Stimulated activated CD4-positive, alpha-beta T cell treated with anti-CD3 and anti-CD28 coated beads, Interleukin-1b, Interleukin-23, amount 100 ng/mL, for 4 hours (primary cell): ENCODE measurements around the gene AQP12B.
"Not testable (repeated sequence)": the region's sequence is repeated elsewhere in the genome, so short reads cannot be mapped to it uniquely, and the experiment has no call there.

Source experiments
- DNase-seq, 2 donors: peaks; one replicate each; pipeline ENCODE4 v3.0.0-alpha.2; 2020; ENCODE audit warnings: low read depth in 2 of 2

Gene AQP12B, protein sequence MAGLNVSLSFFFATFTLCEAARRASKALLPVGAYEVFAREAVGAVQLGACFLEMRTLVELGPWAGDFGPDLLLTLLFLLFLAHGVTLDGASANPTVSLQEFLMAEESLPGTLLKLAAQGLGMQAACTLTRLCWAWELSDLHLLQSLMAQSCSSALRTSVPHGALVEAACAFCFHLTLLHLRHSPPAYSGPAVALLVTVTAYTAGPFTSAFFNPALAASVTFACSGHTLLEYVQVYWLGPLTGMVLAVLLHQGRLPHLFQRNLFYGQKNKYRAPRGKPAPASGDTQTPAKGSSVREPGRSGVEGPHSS

GRCh38 chr2:240682431-240683224 is at the start of gene AQP12B:
Gene AQP12B (minus strand): TSS chr2:240682885. CDS start chr2:240682837, 48 bp downstream.
- not testable (repeated sequence) for DNase-seq

DNA sequence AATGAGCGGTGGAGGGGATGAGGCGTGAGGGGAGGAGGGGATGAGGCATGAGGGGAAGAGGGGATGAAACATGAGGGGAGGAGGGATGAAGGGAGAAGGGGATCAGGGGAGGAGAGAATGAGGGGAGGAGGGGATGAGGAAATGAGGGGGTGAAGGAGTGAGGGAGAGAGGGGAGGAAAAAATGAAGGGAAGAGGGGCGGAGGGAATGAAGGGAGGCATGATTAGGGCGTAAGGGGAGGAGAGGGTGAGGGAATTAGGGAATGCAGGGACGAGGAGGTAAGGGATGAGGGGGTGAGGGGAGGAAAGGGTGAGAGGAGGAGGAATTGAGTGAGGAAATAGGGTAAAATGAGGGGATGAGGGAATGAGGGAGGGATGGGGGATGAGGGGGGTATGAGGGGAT is 49.5 kb upstream of the AQP12B start:
- DNase-seq = no peak

GRCh38 chr2:240731178-240731545 is 48.5 kb upstream of the AQP12B start:
- DNase-seq = no peak

DNA sequence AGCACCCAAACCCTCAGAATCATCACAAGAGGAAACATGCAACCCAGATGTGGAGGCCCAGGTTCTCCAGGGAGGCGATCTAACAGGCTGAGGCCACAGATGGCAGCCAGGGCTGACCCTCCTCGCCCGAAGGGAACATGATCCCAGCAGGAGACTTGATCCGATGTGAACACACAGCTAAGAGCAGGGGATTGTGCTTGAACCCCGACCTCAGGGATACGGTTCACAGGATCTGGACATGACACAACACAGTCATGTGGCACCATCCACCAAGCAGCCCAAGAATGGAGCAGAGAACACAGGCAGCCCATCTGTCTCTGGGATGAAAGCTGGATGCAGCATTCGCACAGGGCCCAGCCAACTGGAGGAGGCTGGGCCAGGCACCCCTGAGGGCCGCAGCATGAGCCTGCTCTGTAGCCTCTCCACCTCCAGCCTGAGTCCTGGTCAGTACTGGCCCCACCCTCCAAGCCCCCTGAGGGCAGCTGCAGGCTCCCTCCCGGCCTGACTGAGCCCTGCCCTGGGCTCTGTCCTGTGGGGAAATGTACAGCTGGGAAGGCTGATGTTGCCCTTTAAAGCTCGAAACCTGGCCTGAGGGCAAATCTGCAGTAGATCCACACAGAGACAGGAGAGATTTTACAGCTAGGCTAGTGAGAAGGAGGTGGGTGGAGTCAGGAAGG is 48.0 kb upstream of the AQP12B start:
- DNase-seq = no peak

DNA sequence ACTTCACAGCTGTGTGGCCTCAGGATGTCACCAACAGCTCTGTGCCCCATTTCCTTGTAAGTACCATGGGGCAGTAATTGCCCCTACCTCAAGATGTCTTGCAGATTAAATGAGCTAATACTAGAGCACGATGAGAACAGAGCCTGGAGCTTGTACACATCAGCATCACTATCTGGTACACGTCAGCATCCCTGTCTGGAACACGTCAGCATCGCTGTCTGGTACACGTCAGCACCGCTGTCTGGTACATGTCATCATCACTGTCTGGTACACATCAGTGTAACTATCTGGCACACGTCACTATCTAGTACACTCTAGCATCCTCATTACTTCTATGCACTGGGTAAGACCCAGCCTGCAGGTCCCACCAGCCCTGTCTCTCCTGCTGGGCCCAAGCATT is 46.1 kb upstream of the AQP12B start:
- DNase-seq = no peak

DNA sequence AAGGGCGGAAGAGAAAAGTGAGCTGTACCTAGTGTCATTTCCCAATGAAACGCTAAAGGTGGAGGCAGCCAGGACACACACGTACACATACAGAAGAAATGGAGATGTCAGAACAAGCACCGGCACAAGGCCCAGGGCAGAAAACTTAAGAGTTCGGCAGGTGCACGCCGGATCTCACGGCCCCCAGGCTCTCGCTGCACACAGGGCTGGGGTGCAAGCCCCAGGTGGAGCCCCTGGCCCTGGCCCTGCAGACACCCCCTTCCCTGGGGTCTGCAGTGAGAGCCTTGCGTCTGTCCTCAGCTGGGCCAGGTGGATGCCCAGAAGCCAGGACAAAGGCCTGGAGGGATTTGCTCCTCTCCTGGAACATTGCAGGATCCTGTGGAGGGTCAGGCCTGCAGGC is 45.7 kb upstream of the AQP12B start:
- no peak for DNase-seq

DNA sequence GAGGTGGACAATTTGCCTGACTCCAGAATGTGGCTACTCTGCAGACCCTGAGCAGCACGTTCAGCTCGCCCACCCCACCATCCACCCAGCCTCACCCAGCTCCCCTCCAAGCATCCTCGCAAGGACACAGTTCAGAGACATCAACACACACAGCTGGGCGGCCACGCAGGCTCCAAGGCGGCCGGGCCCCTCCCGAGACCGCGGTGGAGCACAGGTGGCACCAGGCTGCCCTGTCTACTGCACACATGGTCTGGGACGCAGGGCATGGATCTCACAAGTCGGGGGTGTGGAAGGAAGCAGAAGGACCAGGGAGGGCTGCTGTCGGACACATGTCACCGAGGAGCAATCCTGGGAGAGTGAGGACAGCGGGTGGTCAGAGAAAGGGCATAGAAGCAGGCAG is 45.2 kb upstream of the AQP12B start:
- no peak for DNase-seq

GRCh38 chr2:240727439-240727838 is 44.8 kb upstream of the AQP12B start:
- DNase-seq = no peak

- DNase-seq = no peak
These were observed 44.2 kb upstream of the AQP12B start for GRCh38 chr2:240726876-240727275.

DNA sequence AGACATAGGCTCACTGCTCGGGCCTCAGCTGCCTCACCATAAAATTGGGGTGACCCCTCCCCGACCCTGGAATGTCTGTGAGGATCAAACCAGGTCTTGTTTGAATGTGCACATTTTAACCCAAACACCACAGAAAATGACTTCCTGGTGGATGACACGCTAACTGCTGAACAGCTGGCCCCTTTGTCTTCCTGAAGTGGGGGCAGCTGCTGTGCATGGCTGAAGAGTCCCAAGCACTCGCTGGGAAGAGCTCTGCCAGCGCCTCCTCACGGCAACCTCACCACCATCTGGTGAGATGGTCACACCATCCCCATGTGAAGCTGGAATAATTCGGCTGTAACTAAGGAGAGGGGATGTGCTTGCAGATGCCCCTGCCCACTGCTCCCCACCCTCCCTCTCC is 43.0 kb upstream of the AQP12B start:
- no peak for DNase-seq

DNA sequence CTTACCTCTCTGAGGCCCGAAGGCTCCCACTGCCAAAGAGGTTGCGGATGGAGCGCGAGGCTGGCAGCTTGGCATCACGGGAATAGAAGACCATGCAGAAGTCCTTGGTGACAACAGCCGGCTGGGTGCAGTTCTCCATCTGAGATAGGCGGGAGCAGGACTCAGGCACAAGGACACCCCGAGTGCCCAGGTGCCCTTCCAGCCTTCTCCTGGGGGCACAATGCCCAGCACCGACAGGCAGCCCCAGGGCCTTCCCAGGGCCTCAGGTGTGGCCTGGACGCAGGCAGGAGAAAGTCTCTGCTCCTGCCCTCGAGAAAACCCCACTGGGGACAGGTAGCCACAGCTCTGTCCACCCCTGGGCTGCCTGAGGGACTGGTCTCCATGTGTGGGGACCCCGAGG is 42.6 kb upstream of the AQP12B start:
- no peak for DNase-seq

DNA sequence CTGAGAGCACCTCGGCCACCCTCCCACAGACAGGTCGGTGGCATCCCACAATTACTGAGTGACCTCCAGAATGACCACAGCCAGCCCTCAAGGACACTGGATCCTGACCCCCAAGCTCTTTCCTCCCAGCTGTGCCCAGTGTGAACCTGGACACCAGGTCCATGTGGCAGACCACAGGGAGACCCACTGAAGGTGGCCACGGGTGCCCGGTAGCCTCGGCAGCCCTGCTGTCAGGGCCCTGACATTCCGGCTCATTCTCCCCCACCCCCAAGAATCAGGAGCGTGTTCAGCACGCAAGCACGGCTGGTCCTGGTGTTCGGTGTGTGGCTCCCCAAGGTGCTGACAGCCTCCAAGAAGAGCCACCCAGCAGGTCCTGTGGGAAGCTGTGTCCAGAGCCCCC is 41.7 kb upstream of the AQP12B start:
- no peak for DNase-seq

DNA sequence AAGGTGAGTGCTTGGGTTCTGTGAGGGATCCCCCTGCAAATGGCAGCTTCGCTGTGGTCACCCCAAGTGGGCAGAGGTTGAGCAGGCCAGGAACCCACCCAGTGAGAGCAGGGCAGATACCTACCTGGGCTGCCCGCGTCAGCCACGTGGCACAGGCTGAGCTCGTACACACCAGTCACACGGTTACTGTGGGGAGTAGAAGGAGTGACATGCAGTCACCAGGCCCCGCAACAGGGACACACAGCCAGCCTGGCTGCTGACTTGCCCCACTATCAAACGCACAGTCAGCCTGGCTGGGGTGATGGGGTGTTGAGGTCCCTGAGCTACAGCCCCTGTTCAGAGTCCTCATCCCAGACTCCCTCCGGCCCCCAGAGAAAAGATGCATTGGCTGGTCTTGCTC is 41.2 kb upstream of the AQP12B start:
- no peak for DNase-seq

DNA sequence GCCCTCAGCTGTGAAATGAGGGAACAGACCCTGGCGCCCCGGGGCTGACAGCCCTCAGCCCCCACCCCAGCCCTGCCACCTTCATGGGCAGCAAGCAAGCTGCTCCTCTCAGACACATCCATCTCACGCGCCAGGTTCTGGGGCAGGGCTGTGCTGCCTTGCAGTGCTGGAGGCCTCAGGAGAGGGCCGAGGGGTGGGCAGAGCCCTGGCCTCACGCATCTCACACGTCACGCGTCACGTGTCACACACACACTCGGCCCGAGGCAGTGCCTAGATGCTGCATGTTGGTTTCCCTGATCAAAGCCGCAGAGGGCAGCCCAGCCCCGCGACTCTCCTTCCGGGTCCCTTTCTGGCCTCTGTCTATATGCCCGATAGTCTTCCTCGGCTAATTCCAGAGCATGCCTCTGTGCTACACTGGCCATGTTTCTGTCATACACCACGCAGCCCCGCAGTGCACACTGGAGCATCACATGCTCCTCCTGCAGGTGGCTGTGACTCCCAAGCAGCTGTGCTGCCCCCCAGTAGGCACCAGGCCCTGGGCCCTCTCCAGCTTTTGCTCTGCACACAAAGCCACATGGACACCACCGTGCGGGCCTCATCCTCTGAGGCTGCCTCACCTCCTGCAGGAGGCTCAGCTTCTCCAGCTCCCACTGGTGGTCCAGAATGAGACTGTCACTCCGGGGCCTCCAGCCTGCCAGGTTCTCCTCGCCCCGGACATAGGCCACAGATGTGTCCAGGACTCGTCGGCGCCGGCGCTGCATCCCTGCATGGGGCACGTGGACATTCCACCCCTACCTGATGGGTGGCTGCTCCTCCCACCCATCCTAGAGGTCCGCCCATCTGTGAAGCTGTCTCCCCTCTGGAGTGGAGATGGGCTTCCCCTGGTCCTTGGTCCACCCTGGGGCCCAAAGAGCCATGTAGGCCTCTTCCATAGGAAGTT is 40.4 kb upstream of the AQP12B start:
- DNase-seq = no peak

DNA sequence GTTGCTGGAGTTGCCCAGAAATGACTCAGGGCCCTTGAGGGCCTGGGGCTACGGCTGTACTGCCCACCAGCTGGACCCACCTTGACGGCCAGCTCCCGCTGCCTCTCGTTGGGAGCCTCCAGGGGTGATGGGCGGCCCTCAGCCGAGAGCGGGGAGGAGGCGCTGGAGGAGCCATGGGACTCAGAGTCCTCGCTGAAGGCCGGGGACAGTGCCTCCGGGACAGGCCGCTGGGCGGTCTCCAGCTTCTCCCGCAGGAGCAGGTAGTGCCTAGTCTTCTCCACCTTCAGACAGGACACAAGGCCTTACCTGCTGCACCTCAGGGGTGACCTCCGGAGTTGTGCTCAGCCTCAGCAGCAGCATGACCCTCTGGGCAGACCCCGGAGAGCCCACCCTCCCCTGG is 39.7 kb upstream of the AQP12B start:
- DNase-seq = no peak

DNA sequence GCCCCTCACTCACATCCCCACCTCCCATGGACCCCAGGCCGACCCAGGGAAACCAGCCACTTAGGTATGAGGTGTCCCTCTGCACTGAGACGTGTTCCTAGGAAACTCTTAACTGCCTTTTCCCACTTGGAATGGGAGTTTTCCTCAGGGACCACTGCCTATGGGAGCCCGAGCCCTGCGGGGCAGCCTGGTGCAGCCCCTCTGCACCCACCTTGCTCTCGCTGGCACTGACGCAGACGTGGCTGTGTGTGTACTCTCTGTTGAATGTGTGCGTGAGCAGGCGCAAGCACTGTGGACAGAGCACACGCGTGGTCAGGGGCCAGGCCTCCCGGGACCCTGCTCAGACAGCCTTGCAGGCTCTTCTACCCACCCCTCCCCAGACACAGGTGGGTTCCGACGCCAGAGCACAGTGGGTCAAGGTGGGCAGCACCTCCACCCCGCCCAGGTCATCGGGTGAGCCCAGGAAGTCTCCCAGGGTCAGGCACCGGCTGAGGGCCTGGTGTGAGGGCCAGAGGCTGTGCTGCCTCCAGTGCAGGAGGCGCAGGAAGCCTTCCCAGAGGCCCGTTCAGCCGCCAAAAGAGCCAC is 39.0 kb upstream of the AQP12B start:
- no peak for DNase-seq

GRCh38 chr2:240720686-240721595 is 38.3 kb upstream of the AQP12B start:
- DNase-seq = no peak

GRCh38 chr2:240719676-240720545 is 37.2 kb upstream of the AQP12B start:
- DNase-seq = no peak

GRCh38 chr2:240718896-240719490 is 36.3 kb upstream of the AQP12B start:
- DNase-seq = no peak
